Neural crest cell (in vitro differentiated cells): ENCODE measurements around the gene PEMT. TPM values are rescaled to one million over a fixed set of nuclear protein-coding genes. Genes with fewer than 3 reads are reported as not detected.
A peak's percentile ranks its signal among the peaks of the same experiment; 100 is the strongest.

Experiments
- DNase-seq: peaks from one replicate; pipeline ENCODE4 v3.0.0; 2021; ENCODE audit warnings: low read depth, mixed read lengths, low spot score
- H3K27ac Mint-ChIP-seq: one replicate; pipeline ENCODE4 v1.8.0; 2021; ENCODE audit warnings: mild to moderate bottlenecking, mixed read lengths; ENCODE audit not compliant: unreplicated experiment
- H3K27me3 Mint-ChIP-seq: 2 replicates; pipeline ENCODE4 v1.8.0; 2021; ENCODE audit warnings: low read depth, mild to moderate bottlenecking, mixed read lengths
- H3K36me3 Mint-ChIP-seq: 2 replicates; pipeline ENCODE4 v1.8.0; 2021; ENCODE audit warnings: low read depth, mild to moderate bottlenecking, mixed read lengths
- H3K4me1 Mint-ChIP-seq: 2 replicates; pipeline ENCODE4 v1.8.0; 2021; ENCODE audit warnings: mixed read lengths
- H3K4me3 Mint-ChIP-seq: one replicate; pipeline ENCODE4 v1.8.0; 2021; ENCODE audit warnings: mild to moderate bottlenecking, mixed read lengths
- H3K9me3 Mint-ChIP-seq: 2 replicates; pipeline ENCODE4 v1.8.0; 2021; ENCODE audit warnings: mixed read lengths
- total RNA-seq: library from RNA; stranded (reverse); gene quantifications from 2 replicates; pipeline ENCODE4 v1.2.1, GENCODE V29; 2021
- TF ChIP-seq, protein P1 (sequence below): fragments of 200-600 bp; sonication (generic); conservative IDR thresholded peaks from 2 replicates; pipeline ENCODE4 v1.5.0; 2021; ENCODE audit warnings: antibody characterized with exemption, mild to moderate bottlenecking

PEMT gene
- total RNA-seq, 1 donor from 2014 or later, result 43.0 TPM

DNA sequence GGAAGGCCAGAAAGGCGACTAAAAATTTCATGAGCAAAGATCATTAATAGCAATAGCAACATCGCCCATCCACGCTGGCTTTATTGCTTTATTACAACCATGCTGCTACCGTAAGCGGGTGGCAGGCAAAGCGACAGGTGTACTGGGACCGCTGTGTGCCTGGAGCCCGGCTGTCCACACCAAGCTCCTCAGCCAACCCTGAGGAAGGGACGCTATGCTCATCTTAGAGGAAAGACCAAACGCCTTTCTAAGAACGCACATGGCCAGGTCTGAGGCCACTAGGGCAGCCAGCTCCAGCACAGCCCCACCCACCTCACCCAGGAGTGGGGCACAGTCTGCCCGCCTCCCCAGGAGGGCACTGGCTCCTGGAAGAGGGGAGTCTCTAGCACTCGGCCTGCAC, 28.0 kb downstream of the PEMT start:
- no peaks in the 10 kb centered on the region for H3K9me3 Mint-ChIP-seq
- H3K27me3 Mint-ChIP-seq, result no peaks in the 10 kb centered on the region
- TF ChIP-seq, protein P1, sequence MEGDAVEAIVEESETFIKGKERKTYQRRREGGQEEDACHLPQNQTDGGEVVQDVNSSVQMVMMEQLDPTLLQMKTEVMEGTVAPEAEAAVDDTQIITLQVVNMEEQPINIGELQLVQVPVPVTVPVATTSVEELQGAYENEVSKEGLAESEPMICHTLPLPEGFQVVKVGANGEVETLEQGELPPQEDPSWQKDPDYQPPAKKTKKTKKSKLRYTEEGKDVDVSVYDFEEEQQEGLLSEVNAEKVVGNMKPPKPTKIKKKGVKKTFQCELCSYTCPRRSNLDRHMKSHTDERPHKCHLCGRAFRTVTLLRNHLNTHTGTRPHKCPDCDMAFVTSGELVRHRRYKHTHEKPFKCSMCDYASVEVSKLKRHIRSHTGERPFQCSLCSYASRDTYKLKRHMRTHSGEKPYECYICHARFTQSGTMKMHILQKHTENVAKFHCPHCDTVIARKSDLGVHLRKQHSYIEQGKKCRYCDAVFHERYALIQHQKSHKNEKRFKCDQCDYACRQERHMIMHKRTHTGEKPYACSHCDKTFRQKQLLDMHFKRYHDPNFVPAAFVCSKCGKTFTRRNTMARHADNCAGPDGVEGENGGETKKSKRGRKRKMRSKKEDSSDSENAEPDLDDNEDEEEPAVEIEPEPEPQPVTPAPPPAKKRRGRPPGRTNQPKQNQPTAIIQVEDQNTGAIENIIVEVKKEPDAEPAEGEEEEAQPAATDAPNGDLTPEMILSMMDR, result no peak
- H3K27ac Mint-ChIP-seq, result no peak overlapping the region
- no peak for DNase-seq
- H3K36me3 Mint-ChIP-seq, result no peaks in the 10 kb centered on the region
- H3K4me3 Mint-ChIP-seq, result no peak overlapping the region
- H3K4me1 Mint-ChIP-seq, result peaks cover 8% of the 10 kb centered on the region

DNA sequence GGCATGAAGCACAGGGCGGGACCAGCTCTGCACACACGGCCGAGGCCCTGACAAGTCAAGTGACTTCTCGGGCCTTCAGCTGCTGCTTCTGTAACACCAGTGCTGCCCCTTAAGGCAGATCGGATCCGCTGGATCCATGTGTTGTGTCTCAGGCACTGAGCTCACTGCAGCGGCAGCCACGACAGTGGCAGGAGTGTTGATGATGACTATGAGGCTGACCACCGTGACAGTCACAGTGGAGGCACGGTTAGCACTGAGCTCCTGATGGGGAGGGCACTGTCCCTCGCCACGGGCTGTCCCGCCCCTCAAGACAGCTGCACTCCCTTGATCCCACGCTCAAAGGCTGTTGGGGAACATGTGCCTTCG, 29.4 kb downstream of the PEMT start:
- no peak for DNase-seq
- Mint-ChIP-seq H3K4me3 (no peak overlapping the region), H3K9me3 (no peaks in the 10 kb centered on the region), H3K27me3 (no peaks in the 10 kb centered on the region), H3K36me3 (no peaks in the 10 kb centered on the region), H3K4me1 (peaks cover 8% of the 10 kb centered on the region), H3K27ac (no peak overlapping the region)
- TF ChIP-seq, protein P1, result no peak

DNA sequence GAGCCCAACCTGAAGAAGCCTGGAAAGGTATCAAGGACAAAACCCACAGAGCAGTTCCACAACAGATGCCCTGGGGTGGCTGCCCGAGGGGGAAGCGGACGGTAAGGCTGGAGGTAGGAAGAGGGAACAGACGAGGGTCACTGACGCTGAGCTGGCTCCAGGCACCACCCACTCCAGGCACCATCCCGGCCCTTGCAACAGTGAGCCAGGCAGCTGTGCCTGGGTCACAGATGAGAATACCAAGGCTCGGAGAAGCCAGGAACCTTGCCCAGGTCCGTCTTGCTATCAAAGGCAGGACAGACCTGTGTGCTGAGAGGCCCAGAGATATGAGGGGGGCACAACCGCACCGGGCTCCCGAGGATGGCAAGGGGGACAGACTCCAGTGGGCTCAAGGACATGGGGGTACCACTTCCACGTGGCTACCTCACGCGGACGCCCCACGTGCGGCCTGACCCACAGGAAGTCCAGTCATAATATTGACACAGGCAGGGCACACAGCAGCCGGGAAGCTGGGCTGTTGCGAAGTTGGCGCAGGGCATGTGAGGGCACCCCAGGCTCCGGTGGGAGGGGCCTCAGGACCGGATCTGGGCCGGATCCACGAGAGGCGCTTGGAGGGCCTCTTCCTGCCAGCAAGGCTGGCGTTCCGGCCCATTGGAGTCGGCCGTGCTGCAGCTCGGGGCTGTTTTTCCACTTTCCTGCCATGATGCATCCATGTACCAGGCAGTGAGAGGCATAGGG, 29.9 kb downstream of the PEMT start:
- Mint-ChIP-seq H3K9me3 (no peaks in the 10 kb centered on the region), H3K27ac (no peak overlapping the region), H3K27me3 (no peaks in the 10 kb centered on the region), H3K4me1 (peaks cover 8% of the 10 kb centered on the region), H3K4me3 (no peak overlapping the region), H3K36me3 (no peaks in the 10 kb centered on the region)
- TF ChIP-seq, protein P1, result no peak
- DNase-seq, result no peak

DNA sequence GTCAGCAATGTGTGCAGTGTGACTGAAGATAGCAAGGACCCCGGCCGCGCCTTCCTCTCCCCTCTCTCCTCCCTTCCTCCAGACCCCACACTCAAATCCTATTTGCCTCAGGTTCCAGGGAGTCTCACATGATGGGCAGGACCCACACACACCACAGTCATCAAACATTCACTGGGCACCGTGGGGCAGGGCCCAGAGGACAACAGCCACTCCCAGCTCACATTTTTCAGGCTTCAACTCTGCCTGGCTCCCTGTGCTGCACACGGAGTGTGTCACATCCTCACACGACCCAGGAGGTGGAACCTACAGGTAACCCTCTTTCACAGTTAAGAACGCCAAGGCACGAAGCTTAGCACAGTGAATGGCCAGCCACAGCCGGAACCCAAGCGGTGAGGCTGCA, 30.5 kb downstream of the PEMT start:
- Mint-ChIP-seq H3K4me3 (no peak overlapping the region), H3K4me1 (peaks cover 8% of the 10 kb centered on the region), H3K36me3 (no peaks in the 10 kb centered on the region), H3K9me3 (no peaks in the 10 kb centered on the region), H3K27ac (peak overlapping the region; percentile 17), H3K27me3 (no peaks in the 10 kb centered on the region)
- DNase-seq, result no peak
- TF ChIP-seq, protein P1, result no peak

DNA sequence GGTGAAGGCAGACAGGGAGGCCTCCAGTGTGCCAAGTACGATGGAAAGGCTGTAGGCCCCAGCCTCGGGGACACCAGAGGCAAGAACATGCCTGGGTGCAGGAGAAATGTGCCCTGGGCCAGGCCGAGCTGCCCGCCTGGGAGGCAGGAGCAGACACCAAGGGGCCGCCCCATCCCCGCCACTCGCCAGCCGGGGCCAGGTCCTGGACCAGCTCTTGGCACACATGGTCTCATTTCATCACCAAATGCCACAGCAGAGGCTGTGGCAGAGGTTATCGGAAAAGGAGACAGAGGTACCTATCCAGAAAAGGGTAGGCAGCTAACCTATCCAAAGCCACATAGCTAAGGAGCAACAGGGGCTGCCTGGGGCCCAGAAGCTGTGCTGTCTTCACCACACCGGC, 31.3 kb downstream of the PEMT start:
- Mint-ChIP-seq H3K36me3 (no peaks in the 10 kb centered on the region), H3K9me3 (no peaks in the 10 kb centered on the region), H3K27me3 (no peaks in the 10 kb centered on the region), H3K27ac (no peak overlapping the region), H3K4me3 (no peak overlapping the region), H3K4me1 (peaks cover 4% of the 10 kb centered on the region)
- TF ChIP-seq, protein P1, result no peak
- no peak for DNase-seq
